AML-193 (cell line): ENCODE measurements around the gene ACHE.

Experiments
- DNase-seq, 2 experiments: peaks; one replicate each; lab custom pipeline; 2025; lab: John Stamatoyannopoulos, UW

The ACHE gene

GRCh38 chr7:100896732-100897608 lies 1.3 kb upstream of the ACHE start:
- DNase-seq, result no peak

GRCh38 chr7:100895956-100896731 lies 456 bp upstream of the ACHE start:
- no peak for DNase-seq

GRCh38 chr7:100894860-100895700 lies 608 bp downstream of the ACHE start:
- no peak for DNase-seq

- no peak for DNase-seq
These were observed 1.6 kb downstream of the ACHE start for GRCh38 chr7:100893910-100894721.

- DNase-seq, result no peak
These were observed 2.3 kb downstream of the ACHE start for GRCh38 chr7:100893318-100893895.

- DNase-seq, result no peak
These were observed 3.0 kb downstream of the ACHE start for GRCh38 chr7:100892364-100893317.

GRCh38 chr7:100891568-100892247 lies 4.0 kb downstream of the ACHE start:
- DNase-seq, result no peak

- no peak for DNase-seq
These were observed 4.8 kb downstream of the ACHE start for GRCh38 chr7:100890653-100891567.

GRCh38 chr7:100888988-100889750 lies 6.5 kb downstream of the ACHE start, which contains the start of gene UFSP1:
TSS of gene UFSP1 (minus strand) at chr7:100889715. CDS start at chr7:100889271, 444 bp downstream.
- peak in 1 of 2 experiments; percentile 56 for DNase-seq

- no peak for DNase-seq
These were observed 7.2 kb downstream of the ACHE start for GRCh38 chr7:100888291-100888987.

- peak; percentile 73 for DNase-seq
These were observed 8.0 kb downstream of the ACHE start for GRCh38 chr7:100887516-100888290.

GRCh38 chr7:100886936-100887515 lies 8.7 kb downstream of the ACHE start:
- DNase-seq, result no peak

GRCh38 chr7:100886142-100886935 lies 9.3 kb downstream of the ACHE start:
- no peak for DNase-seq

- no peak for DNase-seq
These were observed 10.1 kb downstream of the ACHE start for GRCh38 chr7:100885440-100886141.
